Esophagus mucosa (tissue), 1 donor: ENCODE data around the gene NMRK1. TPM values are rescaled to one million over a fixed set of nuclear protein-coding genes. Genes with fewer than 3 reads are reported as not detected.

Experiments used
- ATAC-seq: fragments of 200-7000 bp; cut with Tn5 transposase; one replicate; pipeline ENCODE4 v1.9.1; 2020
- total RNA-seq: library from RNA; stranded (reverse); gene quantifications from one replicate; pipeline ENCODE4 v1.2.4, GENCODE V29; 2023
- donor health status: DM: yes; HTN: yes; CAD: no.

Gene NMRK1
- total RNA-seq, 1 donor from 2014 or later, result 42.4 TPM

DNA sequence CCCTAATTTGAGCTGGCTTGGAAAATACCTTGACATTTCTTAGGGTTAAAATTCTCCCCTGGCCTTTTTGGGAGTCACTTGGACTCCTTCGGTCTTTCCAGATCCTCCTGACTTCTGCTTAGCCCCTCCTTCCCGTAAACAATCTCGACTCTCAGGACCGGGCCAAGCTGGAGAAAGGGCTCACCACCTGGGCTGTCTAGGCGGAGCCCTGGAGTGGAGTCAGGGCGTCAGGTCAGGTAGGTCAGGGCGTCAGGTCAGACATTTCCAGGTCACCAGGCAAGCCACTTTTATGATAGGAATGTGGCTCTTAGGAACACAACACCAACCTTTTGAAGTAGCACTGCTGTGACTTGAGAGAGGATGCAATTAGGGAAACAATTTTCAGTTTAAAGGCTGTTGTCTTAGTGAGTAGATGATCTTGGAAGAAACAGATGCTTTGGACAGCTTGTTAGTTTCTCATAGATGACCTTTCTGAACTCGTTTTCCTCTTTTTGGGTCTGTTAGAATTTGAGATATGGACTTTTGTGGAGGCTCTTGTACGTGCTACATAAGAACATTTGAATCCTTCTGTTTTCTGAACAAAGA lies 13.1 kb upstream of the NMRK1 start:
- ATAC-seq, result peak; percentile 35

DNA sequence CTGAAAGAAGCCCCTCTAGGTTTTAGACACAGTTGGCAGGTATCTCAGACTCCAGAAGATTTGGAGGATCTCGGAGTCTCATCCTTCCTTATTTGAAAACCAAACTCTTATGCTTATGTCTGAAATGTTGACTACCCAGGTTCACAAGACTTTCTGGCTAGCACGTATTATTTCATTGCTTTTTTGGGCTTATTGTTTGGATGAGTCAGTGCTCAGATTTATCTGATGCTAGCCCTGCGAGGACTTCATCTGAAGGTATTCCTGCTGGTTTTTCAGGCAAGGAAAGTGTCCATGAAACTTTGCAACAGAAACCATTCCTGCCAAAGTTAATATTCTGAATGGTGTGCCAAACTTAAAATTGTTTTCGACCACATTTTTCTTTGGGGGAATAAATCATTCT lies 8.8 kb upstream of the NMRK1 start:
- no peak for ATAC-seq

DNA sequence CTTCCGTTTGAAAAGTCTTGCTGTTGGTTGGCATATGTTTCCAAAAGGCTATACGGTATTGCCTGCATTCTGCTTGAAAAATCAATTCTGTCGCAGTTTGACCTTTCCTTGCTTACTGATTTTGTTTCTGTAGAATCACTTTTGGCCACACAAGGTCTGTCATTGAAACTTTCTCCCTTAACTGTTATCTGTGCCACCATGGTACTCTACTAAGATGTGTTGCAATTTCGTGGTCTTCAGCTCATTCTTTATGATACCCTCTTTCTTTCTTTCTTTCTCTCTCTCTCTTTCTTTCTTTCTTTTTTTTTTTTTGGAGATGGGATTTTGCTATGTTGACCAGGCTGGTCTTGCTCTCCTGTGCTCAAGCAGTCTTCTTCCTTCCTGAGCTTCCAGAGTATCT lies 4.8 kb upstream of the NMRK1 start:
- no peak for ATAC-seq

DNA sequence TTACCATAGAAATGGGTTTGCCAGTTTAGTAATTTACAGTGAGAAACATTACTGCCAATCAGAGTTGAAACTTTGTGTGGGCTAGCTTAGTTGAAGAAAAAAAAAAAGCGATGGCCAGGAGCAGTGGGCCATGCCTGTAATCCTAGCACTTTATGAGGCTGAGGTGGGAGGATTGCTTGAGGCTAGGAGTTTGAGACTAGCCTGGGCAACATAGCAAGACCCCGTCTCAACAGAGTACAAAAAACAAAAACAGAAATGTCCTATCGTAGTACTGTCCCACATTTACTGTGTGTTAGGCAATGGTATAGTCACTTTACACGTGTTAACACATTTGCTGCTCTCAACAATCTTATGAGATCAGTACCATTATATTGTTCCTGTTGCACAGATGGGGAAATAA lies 2.6 kb upstream of the NMRK1 start:
- no peak for ATAC-seq

GRCh38 chr9:75089373-75089766 lies 1.4 kb upstream of the NMRK1 start:
- no peak for ATAC-seq

GRCh38 chr9:75088646-75089372 lies 854 bp upstream of the NMRK1 start:
- ATAC-seq, result peak; percentile 62

DNA sequence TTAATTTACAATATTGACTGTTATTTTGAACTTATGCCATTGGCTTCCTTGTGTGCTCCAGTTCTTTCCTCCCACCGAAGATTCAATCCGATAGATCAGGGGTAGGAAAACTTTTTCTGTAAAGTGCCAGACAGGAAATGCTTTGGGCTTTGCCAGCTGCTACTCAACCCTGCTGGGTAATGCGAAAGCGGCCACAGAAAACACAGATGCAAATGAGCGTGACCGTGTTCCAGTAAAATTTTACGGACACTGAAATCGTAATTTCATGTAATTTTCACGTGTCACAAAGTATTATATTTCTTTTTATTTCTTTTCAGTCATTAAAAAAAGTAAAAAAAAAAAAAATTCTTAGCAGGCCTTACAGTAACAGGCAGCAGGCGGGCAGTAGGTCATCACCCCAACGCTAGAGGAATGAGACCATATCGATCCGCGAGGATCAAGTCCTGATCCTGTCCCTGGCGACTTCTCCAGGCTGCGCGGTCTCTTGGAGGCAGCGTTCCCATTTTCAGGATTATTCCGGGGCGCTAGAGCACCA lies 599 bp downstream of the NMRK1 start:
- no peak for ATAC-seq

- ATAC-seq, result no peak
These were observed 1.2 kb downstream of the NMRK1 start for GRCh38 chr9:75086541-75087288.

DNA sequence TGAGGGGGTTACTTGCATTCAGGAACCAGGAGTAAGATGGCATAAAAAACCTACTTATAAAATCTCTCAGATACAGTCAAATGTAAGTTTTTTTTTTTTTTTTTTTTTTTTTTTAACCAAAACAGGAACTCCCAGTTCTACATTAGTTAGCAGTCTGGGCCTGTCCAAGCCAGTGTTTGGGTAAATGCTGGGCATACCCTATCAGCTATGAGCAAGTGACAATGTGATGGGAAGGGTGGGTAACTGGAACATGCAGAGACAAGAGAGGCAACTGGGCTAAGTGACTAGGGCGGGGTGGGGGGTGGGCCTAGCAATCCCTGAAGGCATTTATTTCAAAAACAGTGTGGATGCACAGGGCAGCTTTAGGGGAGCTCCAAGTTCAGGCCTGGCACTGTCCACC lies 2.3 kb downstream of the NMRK1 start:
- ATAC-seq, result peak; percentile 58

- no peak for ATAC-seq
These were observed 3.8 kb downstream of the NMRK1 start for GRCh38 chr9:75084081-75084672.

- ATAC-seq, result peak; percentile 32
These were observed 4.6 kb downstream of the NMRK1 start for GRCh38 chr9:75083188-75083970.

DNA sequence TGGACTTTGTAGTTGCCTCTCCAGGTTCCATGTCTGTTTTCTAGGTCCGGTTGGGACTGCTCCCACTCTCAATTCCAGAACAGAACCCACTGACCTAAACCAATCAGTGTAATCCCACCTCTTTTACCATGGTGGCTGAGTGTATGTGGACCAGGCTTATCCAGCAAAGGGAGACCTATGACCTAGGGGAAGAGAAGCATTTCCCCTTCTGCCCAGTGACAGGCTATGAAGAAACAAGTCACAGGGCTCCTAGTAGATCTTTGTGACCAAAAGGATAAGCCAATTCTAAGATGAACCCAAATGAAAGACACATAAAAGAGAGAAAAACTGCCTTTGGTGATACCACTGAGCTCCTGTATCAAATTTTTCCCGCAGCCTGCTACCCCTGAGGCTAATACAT lies 6.3 kb downstream of the NMRK1 start:
- no peak for ATAC-seq

DNA sequence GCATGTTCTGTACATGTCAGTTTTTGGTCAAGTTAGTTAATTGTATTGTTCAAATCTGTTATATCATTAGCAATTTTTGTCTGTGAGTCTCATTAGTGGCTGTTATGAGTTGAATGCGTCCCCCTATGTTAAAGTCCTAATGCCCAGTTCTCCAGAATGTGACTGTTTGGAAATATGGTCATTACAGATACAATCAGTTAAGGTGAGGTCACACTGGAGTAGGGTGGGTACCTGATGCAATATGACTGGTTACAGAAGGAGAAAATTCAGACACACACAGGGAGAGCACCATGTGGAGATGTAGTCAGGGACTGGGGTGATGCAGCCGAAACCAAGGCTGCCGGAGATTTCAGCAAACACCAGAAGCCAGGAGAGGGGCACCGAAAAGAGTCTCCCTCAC lies 15.1 kb downstream of the NMRK1 start:
- no peak for ATAC-seq

DNA sequence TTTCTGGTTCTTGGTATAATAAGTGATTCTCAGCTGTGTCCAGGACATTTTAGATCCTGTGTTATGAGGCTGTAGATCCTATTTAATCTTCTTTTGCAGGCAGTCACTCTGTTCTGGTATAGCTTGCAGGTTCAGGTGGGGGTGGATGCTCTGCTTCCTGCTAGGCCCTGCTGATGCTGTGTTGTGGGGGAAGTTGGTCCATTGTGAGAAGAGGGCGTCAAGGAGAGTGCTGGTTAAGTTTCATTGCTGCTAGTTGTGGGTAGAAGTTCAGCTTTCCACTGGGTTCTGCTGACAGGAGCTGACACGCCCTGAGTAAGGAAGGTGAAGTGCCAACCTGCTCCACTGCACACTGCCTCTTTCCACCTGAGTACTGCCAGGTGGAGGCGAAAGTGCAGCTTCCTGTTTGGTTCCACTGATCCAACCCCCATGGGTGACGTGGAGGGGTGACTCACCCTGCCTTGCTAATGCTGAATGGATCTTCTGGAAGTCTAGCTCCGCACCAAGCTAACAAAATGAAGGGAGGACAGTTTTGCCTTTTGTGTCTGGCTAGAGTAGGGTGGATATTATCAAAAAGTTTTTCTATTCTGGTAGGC lies 16.3 kb downstream of the NMRK1 start:
- peak; percentile 100 for ATAC-seq

DNA sequence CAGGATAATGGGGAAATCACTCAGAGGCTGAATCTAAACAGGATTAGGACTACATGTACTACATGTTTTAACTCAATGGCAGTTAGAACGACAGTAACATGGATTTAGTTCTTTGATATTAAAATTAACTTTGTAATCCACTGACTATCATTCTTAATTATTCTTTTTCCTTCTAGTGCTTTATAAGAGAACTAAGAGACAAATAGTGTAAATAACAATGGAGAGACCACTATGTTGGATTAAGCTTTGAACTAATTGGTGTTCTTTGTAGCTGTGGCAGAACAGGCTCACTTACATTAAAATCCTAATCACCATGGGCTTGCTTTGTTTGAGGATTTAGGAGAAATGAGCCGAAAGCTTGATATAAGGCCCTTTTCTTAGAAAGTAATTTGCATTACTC lies 18.8 kb downstream of the NMRK1 start:
- ATAC-seq, result no peak

DNA sequence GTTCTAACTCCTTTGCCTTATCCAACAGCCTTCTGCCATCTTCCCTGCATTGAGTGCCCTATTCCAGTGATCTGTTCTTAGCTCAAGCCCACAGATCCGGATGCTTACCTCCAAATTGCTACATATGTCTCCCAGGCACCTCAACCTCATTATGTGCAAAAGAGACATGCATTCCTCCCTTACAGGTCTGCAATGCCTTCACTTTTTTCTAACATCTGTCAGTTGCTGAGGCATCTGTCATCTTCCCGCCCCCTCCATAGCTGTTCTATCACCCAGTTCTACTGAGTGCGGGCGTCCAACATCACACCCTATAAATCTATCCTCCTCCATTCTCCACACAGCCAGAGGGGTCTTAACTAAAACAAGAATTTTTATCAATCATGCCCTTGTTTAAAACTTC lies 20.1 kb downstream of the NMRK1 start:
- no peak for ATAC-seq

DNA sequence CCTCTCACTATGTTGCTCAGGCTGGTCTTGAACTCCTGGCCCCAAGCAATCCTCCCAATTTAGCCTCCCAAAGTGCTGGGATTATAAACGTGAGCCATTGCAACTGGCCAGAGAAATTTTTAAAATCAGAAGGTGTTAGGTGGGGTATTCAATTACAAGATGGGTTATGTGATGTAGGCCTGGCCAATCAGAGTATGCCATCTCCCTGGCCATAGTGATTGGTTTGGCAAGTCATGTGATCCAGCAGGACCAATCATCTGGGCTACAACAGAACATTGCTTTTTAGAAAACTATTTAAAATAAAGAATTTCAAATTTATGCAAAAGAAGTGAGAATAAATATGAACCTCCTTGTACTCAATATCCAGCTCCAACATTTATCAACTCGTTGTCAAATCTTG lies 22.4 kb downstream of the NMRK1 start:
- no peak for ATAC-seq

DNA sequence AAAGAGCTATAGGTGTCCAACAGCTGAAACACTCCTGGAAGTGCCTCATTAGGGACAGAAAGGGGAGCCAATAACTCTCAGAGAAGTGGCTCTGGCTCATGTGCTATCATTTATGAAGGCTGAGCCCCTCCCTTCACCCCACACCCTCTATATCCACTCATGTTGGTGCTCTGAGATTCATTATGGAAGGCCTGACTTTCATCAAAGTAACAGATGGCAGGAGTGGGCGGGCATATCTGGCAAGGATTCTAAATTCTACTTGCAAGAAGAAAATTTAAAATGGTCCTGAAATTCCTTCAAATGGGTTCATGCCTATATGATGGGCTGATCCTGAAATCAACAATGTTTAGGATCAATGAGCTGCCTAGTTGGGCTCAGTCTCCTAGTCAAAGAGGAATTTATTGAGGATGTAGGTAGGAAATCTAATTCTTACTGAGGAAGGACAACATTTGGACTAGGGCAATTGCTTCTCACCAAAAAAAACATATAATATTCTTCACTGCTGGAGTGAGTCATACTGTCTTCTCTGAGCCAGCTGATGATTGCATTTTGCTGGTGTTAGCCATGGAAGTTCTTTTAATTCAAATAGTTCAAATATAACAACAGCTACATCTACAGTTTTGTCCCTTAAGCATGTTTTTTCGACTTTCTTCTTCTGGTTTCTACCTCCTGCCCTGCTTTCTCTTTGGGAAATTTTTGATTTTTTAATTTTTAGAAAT lies 23.5 kb downstream of the NMRK1 start:
- no peak for ATAC-seq

GRCh38 chr9:75063556-75064305 lies 24.2 kb downstream of the NMRK1 start:
- ATAC-seq, result no peak

GRCh38 chr9:75061169-75061568 lies 26.8 kb downstream of the NMRK1 start:
- no peak for ATAC-seq
